Endothelial cell of umbilical vein (primary cell): ENCODE results near the gene FPR1. TPM values are rescaled to one million over a fixed set of nuclear protein-coding genes. Genes with fewer than 3 reads are reported as not detected.

ENCODE experiments used
- BruUV-seq: library from RNA; stranded (reverse); fragments of 400-500 nt; replicated peaks from 2 replicates; lab custom pipeline; 2021; lab: Mats Ljungman, UMichigan
- CTCF ChIA-PET: fragments of 300-600, 350-600 bp; sonication (Branson Sonifier 250); formaldehyde crosslinking; loops from one replicate; lab custom pipeline; 2021; ENCODE audit warnings: antibody characterized with exemption, inconsistent platforms; lab: Charles Lee
- POLR2A ChIA-PET: fragments of 300-600, 350-600 bp; sonication (Branson Sonifier 250); formaldehyde crosslinking; loops from one replicate; lab custom pipeline; 2021; ENCODE audit warnings: antibody characterized with exemption, inconsistent platforms; lab: Charles Lee
- DNase-seq: peaks from one replicate; pipeline ENCODE4 v3.0.0-alpha.2; 2011; ENCODE audit warnings: low read depth, low spot score
- FAIRE-seq: peaks from 2 replicates; lab custom pipeline; 2011; peaks lifted over from hg19 to GRCh38; lab: Jason Lieb, UNC
- H2AFZ ChIP-seq: 2 replicates; pipeline ENCODE4 v1.6.0; 2012; ENCODE audit warnings: low read depth, low read length, control low read depth, inconsistent platforms
- H3K27ac ChIP-seq: 2 replicates; pipeline ENCODE4 v1.5.1; 2011; ENCODE audit warnings: low read depth, mild to moderate bottlenecking, control low read depth, low read length, moderate library complexity; ENCODE audit not compliant: insufficient read depth
- H3K27me3 ChIP-seq, 2 experiments: 2 replicates each; pipeline versions ENCODE4 v1.6.0 to v1.6.1; 2011; ENCODE audit warnings: low read length in 2 of 2, mixed read lengths in 1 of 2; ENCODE audit not compliant: control insufficient read depth in 2 of 2, insufficient read depth in 2 of 2
- H3K36me3 ChIP-seq, 2 experiments: 2 replicates in 1 of 2; 3 replicates in 1 of 2; pipeline ENCODE4 v1.5.1; 2011; ENCODE audit warnings: low read length in 2 of 2, mild to moderate bottlenecking in 1 of 2, moderate library complexity in 1 of 2; ENCODE audit not compliant: control insufficient read depth in 2 of 2, insufficient read depth in 2 of 2; ENCODE audit errors: extremely low read depth in 1 of 2
- H3K4me1 ChIP-seq: 3 replicates; pipeline ENCODE4 v1.5.1; 2011; ENCODE audit warnings: mild to moderate bottlenecking, low read length; ENCODE audit not compliant: control insufficient read depth, insufficient read depth; ENCODE audit errors: extremely low read depth
- H3K4me2 ChIP-seq: 2 replicates; pipeline ENCODE4 v1.6.1; 2011; ENCODE audit warnings: low read length, control low read depth, mixed read lengths; ENCODE audit not compliant: insufficient read depth
- H3K4me3 ChIP-seq, 3 experiments: fragments of 200-600 bp in 1 of 3; sonication (generic), shearing (Covaris generic) in 1 of 3; replicated peaks in 1 of 3; 2 replicates each; pipeline ENCODE4 v1.5.1; 2011 to 2016; ENCODE audit warnings: control low read depth in 3 of 3, low read length in 3 of 3, mild to moderate bottlenecking in 2 of 3, inconsistent platforms in 1 of 3, low read depth in 1 of 3, moderate library complexity in 1 of 3; ENCODE audit not compliant: insufficient read depth in 1 of 3
- H3K79me2 ChIP-seq: 2 replicates; pipeline ENCODE4 v1.6.0; 2012; ENCODE audit warnings: low read length, inconsistent platforms; ENCODE audit not compliant: control insufficient read depth, insufficient read depth
- H3K9ac ChIP-seq: replicated peaks from 2 replicates; pipeline ENCODE3; 2011; ENCODE audit warnings: low read length, control low read depth; ENCODE audit not compliant: insufficient read depth; ENCODE audit errors: extremely low read depth
- H3K9me1 ChIP-seq: replicated peaks from 3 replicates; pipeline ENCODE4 v1.6.0; 2011; ENCODE audit warnings: mild to moderate bottlenecking, low read length; ENCODE audit not compliant: control insufficient read depth, insufficient read depth; ENCODE audit errors: extremely low read depth
- H3K9me3 ChIP-seq: replicated peaks from 2 replicates; pipeline ENCODE4 v1.5.1; 2012; ENCODE audit warnings: low read length, inconsistent platforms; ENCODE audit not compliant: control insufficient read depth, insufficient read depth
- H4K20me1 ChIP-seq: replicated peaks from 2 replicates; pipeline ENCODE3; 2011; ENCODE audit warnings: mild to moderate bottlenecking, low read length; ENCODE audit not compliant: control insufficient read depth, insufficient read depth; ENCODE audit errors: extremely low read depth
- EZH2 ChIP-seq: IDR thresholded peaks from 2 replicates; pipeline ENCODE4 v1.6.1; 2012; ENCODE audit warnings: borderline replicate concordance, low read depth, mild to moderate bottlenecking, moderate library complexity, low read length, inconsistent platforms; ENCODE audit not compliant: severe bottlenecking
- FOS ChIP-seq: IDR thresholded peaks from 2 replicates; pipeline ENCODE4 v1.6.1; 2011; ENCODE audit warnings: mild to moderate bottlenecking, low read length, moderate library complexity, borderline replicate concordance; ENCODE audit not compliant: insufficient read depth
- JUN ChIP-seq: IDR thresholded peaks from 2 replicates; pipeline ENCODE4 v1.6.1; 2011; ENCODE audit warnings: borderline replicate concordance, low read depth; ENCODE audit not compliant: insufficient read length, insufficient read depth
- MYC ChIP-seq: IDR thresholded peaks from one replicate; pipeline ENCODE4 v1.6.1; 2011; ENCODE audit warnings: mild to moderate bottlenecking, low read depth, low read length
- POLR2A ChIP-seq: IDR thresholded peaks from 2 replicates; pipeline ENCODE4 v1.6.1; 2012; ENCODE audit warnings: low read depth, mild to moderate bottlenecking, control low read depth, low read length
- POLR2AphosphoS5 ChIP-seq: IDR thresholded peaks from 2 replicates; pipeline ENCODE4 v1.6.1; 2012; ENCODE audit warnings: low read depth, mild to moderate bottlenecking, control low read depth, low read length, moderate library complexity; ENCODE audit not compliant: insufficient read depth
- dilution Hi-C: fragments of 300-500 bp; cut with MboI; formaldehyde crosslinking; loops from one replicate; pipeline ENCODE4 v1.15.0; 2019; ENCODE audit warnings: low sequenced_read_pairs; ENCODE audit not compliant: extremely low pct_ligation_motif_present
- intact Hi-C: fragments of 100-400 bp; cut with micrococcal nuclease; formaldehyde crosslinking; loops from one replicate; pipeline ENCODE4 v1.10.0; 2022
- polyA plus RNA-seq, 4 experiments: library from polyadenylated mRNA; depleted of rRNA in 3 of 4; stranded (reverse) in 3 of 4; unstranded in 1 of 4; fragments of >200 nt; gene quantifications; 2 replicates each; pipeline versions ENCODE4 v1.2.1 to v1.2.3, GENCODE V29; 2011 to 2012; ENCODE audit warnings: missing spikeins in 1 of 4
- total RNA-seq: library from RNA; stranded (reverse); gene quantifications from 2 replicates; pipeline ENCODE4 v1.2.3, GENCODE V29; 2021

FPR1 gene
- total and polyA plus RNA-seq, 2 donors (not counting 3 experiments of a cell fraction or from before 2014, with no cell fraction given): not detected

DNA sequence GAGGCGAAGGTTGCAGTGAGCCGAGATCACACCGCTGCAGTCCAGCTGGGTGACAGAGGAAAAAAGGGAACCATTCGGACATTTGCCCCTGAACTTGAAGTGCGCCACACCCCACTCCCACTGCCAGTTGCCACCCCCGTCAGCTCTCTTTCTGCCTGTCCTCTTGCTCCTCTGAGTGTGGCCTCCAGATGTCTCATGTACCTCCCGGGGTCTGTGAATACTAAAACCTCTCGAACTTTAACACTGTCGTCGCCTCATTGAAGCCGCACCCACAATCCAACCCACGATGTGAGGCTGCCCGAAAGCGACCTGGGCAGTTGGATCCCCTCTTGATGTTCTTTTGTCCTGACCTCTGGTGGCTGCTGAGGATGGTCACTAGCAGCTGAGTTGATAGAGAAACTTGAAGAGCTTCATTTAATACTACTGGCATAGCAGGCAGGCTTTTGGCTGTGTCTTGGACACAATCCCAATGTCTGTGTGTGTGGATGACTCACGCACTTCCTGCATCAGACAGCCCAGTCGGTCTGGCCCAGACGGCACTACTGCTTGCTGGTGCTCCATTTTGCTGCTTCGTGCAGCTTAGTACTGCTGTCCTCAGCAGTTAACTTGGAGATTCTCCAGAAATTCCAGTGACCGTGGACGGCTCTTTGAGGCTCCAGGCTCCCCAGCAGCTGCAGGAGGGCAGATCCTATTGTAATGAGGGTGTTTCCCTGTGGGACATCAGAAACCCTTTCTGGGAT lies 47.5 kb upstream of the FPR1 start:
- intact Hi-C loops: no loop called here
- H3K27ac ChIP-seq: no peak overlapping the region
- no peak overlapping the region for H3K9ac ChIP-seq

GRCh38 chr19:51798062-51798461 lies 46.4 kb upstream of the FPR1 start:
- H3K9me3 ChIP-seq: no peaks in the 10 kb centered on the region
- H3K79me2 ChIP-seq: no peaks in the 10 kb centered on the region
- H3K4me2 ChIP-seq: no peak overlapping the region
- no peaks in the 10 kb centered on the region for H3K27me3 ChIP-seq
- H2AFZ ChIP-seq: no peak overlapping the region
- no peak for DNase-seq
- TF ChIP-seq POLR2AphosphoS5 (no peak), MYC (no peak), POLR2A (no peak), EZH2 (no peak), JUN (no peak), FOS (no peak)
- no peaks in the 10 kb centered on the region for H3K9me1 ChIP-seq
- H3K9ac ChIP-seq: no peak overlapping the region
- H3K4me3 ChIP-seq: no peak overlapping the region
- no peaks in the 10 kb centered on the region for H3K4me1 ChIP-seq
- ChIA-PET CTCF (no interaction called here), POLR2A (no interaction called here)
- H3K27ac ChIP-seq: no peak overlapping the region
- no peaks in the 10 kb centered on the region for H3K36me3 ChIP-seq
- dilution Hi-C loops: no loop called here
- BruUV-seq: no TSS peak
- intact Hi-C loops: no loop called here
- FAIRE-seq: no peak
- no peaks in the 10 kb centered on the region for H4K20me1 ChIP-seq

More for the DNA sequence above, 47.5 kb upstream of the FPR1 start:
- Histone ChIP-seq H3K9me1 (no peaks in the 10 kb centered on the region), H3K9me3 (no peaks in the 10 kb centered on the region), H2AFZ (no peak overlapping the region), H3K4me2 (no peak overlapping the region), H3K4me3 (no peak overlapping the region), H3K4me1 (no peaks in the 10 kb centered on the region), H3K36me3 (no peaks in the 10 kb centered on the region), H4K20me1 (no peaks in the 10 kb centered on the region), H3K27me3 (no peaks in the 10 kb centered on the region), H3K79me2 (no peaks in the 10 kb centered on the region)
- TF ChIP-seq POLR2A (no peak), FOS (peak; percentile 81), JUN (peak; percentile 60)
- BruUV-seq: no TSS peak
- DNase-seq: peak; percentile 67
- POLR2A ChIA-PET: no interaction called here
- FAIRE-seq: peak; percentile 62
- CTCF ChIA-PET: interaction anchor here (1.2 kb wide), 1 partner anchor 22 kb away, joined by 7 read pairs; no protein-coding TSS in a partner anchor
- dilution Hi-C loops: no loop called here
